AG04450 (cell line): ENCODE data around the gene ZNF280D. TPM values are rescaled to one million over a fixed set of nuclear protein-coding genes. Genes with fewer than 3 reads are reported as not detected.

Experiments used
- CTCF ChIA-PET: fragments of 300-600, 350-600 bp; formaldehyde crosslinking; extraction: SDS; loops from one replicate; lab custom pipeline; 2022; ENCODE audit warnings: antibody characterized with exemption, inconsistent platforms; lab: Charles Lee
- POLR2A ChIA-PET: fragments of 350-600 bp; formaldehyde crosslinking; extraction: SDS; loops from one replicate; lab custom pipeline; 2021; ENCODE audit warnings: antibody characterized with exemption, inconsistent platforms; lab: Yijun Ruan, JAX
- DNase-seq: peaks from one replicate; pipeline ENCODE4 v3.0.0-alpha.2; 2011; ENCODE audit warnings: low read depth, low spot score
- H3K27ac ChIP-seq: one replicate; pipeline ENCODE4 v1.5.1; 2012; ENCODE audit warnings: low read depth, low read length, control low read depth
- H3K27me3 ChIP-seq: one replicate; pipeline ENCODE4 v1.6.0; 2012; ENCODE audit warnings: low read length; ENCODE audit not compliant: control insufficient read depth, insufficient read depth
- H3K4me3 ChIP-seq: 2 replicates; pipeline ENCODE4 v1.5.1; 2011; ENCODE audit warnings: mild to moderate bottlenecking, low read depth, low read length, control low read depth
- H3K9me3 ChIP-seq: 2 replicates; pipeline ENCODE4 v1.5.1; 2012; ENCODE audit warnings: low read length; ENCODE audit not compliant: control insufficient read depth, insufficient read depth
- polyA plus RNA-seq: library from polyadenylated mRNA; depleted of rRNA; stranded (reverse); fragments of >200 nt; gene quantifications from 2 replicates; pipeline ENCODE4 v1.2.3, GENCODE V29; 2011
- TF ChIP-seq, protein P1 (sequence below): IDR thresholded peaks from 2 replicates; pipeline ENCODE4 v1.5.1; 2011; ENCODE audit warnings: low read depth, low read length, control low read depth, inconsistent platforms

Gene ZNF280D
- polyA plus RNA-seq, 1 experiment: 17.6 TPM

DNA sequence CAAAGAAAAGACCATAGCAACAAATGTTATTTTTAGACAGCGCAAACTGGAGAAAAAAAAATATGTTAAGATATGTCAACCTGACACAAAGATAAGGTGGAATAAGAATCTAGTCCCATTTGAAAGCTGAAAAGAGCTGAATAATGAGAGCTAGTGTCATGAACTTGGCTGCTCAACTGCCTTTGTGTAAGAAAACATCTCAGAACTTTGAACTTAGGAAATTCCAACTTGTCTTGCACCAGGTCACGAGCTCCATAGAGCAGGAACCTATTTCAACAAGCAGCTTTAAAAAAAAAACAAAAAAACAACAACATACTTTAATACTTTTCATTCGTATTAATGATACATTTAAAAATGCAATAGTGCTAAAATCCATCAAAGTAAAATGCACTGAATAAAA, 79.5 kb downstream of the ZNF280D start:
- TF ChIP-seq, protein P1, sequence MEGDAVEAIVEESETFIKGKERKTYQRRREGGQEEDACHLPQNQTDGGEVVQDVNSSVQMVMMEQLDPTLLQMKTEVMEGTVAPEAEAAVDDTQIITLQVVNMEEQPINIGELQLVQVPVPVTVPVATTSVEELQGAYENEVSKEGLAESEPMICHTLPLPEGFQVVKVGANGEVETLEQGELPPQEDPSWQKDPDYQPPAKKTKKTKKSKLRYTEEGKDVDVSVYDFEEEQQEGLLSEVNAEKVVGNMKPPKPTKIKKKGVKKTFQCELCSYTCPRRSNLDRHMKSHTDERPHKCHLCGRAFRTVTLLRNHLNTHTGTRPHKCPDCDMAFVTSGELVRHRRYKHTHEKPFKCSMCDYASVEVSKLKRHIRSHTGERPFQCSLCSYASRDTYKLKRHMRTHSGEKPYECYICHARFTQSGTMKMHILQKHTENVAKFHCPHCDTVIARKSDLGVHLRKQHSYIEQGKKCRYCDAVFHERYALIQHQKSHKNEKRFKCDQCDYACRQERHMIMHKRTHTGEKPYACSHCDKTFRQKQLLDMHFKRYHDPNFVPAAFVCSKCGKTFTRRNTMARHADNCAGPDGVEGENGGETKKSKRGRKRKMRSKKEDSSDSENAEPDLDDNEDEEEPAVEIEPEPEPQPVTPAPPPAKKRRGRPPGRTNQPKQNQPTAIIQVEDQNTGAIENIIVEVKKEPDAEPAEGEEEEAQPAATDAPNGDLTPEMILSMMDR: no peak
- Histone ChIP-seq H3K27ac (no peak overlapping the region), H3K27me3 (no peaks in the 10 kb centered on the region), H3K4me3 (no peak overlapping the region), H3K9me3 (no peaks in the 10 kb centered on the region)
- ChIA-PET POLR2A (no interaction called here), CTCF (no interaction called here)
- no peak for DNase-seq

DNA sequence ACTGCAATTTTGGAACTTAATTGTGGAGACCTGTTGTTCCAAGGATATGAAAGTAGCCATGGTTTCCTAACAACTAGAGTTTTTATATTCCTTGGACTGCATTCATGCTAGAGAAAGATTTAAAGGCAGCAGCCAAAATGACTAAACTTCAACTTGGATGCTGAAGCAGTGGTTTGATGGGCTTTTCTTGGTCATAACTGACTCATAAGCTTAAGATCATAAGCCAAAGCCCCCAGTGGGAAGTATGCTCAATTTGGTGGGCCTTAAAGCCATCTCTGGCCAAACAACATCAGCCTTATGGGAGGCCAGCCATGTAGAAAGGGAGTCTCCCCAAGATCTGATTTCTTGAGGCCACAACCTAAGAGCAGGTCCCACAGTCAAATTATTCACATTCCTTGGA, 80.2 kb downstream of the ZNF280D start:
- POLR2A ChIA-PET: no interaction called here
- H3K9me3 ChIP-seq: no peaks in the 10 kb centered on the region
- DNase-seq: no peak
- no peak overlapping the region for H3K4me3 ChIP-seq
- TF ChIP-seq, protein P1: no peak
- no peaks in the 10 kb centered on the region for H3K27me3 ChIP-seq
- H3K27ac ChIP-seq: no peak overlapping the region
- CTCF ChIA-PET: no interaction called here

DNA sequence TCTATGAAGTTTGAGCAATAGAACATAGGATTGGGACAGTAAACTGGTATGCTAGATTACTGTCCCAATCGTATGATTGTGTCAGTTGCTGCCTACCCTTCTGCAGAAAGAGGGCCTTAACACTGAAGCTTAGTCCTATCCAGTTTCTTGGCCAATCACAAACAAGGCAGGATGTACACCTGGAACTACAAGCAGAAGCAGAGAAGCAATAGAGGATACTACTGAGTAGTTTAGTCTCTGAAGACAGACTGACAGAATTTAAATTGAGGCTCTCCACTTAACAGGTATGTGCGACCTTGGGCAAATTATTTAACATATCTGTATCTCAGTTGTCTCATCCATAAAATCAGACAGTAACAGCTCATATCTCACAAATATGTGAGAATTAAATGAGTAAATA, 85.0 kb downstream of the ZNF280D start:
- ChIA-PET POLR2A (no interaction called here), CTCF (interaction anchor here (0.8 kb wide), 1 partner anchor 12 kb away, joined by 3 read pairs; no protein-coding TSS in a partner anchor)
- H3K9me3 ChIP-seq: no peaks in the 10 kb centered on the region

DNA sequence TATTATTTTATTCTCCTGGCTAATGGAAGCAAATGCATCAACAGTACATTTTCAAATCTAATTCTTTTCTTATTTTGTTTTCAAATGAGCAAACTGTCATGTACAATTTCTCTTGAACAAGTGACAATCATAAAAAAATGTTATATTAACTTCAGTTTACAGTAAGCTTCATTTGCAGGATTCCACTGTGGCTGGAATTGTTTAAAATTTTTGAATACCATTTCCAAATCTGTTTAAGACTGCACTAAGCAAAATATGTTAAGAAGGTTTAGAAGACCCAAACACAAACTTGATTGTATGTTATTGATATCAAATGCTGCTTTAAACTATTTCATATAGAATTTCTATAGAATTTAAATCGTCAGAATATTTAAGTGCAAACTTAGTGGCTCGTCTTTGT, 92.8 kb downstream of the ZNF280D start:
- CTCF ChIA-PET: interaction anchor here (1.5 kb wide), 1 partner anchor 149 kb away, joined by 3 read pairs; no protein-coding TSS in a partner anchor

More for the DNA sequence above, 85.0 kb downstream of the ZNF280D start:
- TF ChIP-seq, protein P1: no peak
- Histone ChIP-seq H3K4me3 (no peak overlapping the region), H3K27me3 (no peaks in the 10 kb centered on the region), H3K27ac (no peak overlapping the region)
- no peak for DNase-seq

DNA sequence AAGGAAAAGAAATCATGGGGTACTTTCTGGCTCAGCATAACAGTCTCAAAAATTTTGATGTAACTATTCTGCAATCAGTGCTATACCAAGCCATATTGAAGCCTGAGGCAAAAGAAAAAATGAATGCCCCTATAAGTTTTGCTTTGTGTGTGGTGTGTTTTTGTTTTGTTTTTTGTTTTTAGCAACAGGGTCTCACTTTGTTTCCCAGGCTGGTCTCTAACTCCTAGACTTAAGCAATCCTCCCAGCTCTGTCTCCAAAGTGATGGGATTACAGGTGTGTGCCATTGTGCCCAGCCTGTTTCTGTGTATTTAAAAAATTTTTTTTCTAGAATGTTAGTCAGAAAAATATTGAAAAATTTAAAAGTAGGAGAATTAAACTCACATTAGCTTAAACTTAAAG, 93.2 kb downstream of the ZNF280D start:
- CTCF ChIA-PET: interaction anchor here (1.5 kb wide), 1 partner anchor 149 kb away, joined by 3 read pairs; no protein-coding TSS in a partner anchor
- POLR2A ChIA-PET: no interaction called here
- no peak for DNase-seq
- TF ChIP-seq, protein P1: no peak
- no peak overlapping the region for H3K27ac ChIP-seq
- no peak overlapping the region for H3K4me3 ChIP-seq
- no peaks in the 10 kb centered on the region for H3K9me3 ChIP-seq
- H3K27me3 ChIP-seq: no peaks in the 10 kb centered on the region

More for the DNA sequence above, 92.8 kb downstream of the ZNF280D start:
- TF ChIP-seq, protein P1: no peak
- no peak for DNase-seq
- POLR2A ChIA-PET: no interaction called here
- Histone ChIP-seq H3K27me3 (no peaks in the 10 kb centered on the region), H3K9me3 (no peaks in the 10 kb centered on the region), H3K27ac (no peak overlapping the region), H3K4me3 (no peak overlapping the region)
